ENCODE measurements around the gene ITPK1. TPM values are rescaled to one million over a fixed set of nuclear protein-coding genes. Genes with fewer than 3 reads are reported as not detected.

The ITPK1 gene
- total and polyA plus RNA-seq, 2 experiments from 2014 or later: 18.7 to 35.0 TPM

DNA sequence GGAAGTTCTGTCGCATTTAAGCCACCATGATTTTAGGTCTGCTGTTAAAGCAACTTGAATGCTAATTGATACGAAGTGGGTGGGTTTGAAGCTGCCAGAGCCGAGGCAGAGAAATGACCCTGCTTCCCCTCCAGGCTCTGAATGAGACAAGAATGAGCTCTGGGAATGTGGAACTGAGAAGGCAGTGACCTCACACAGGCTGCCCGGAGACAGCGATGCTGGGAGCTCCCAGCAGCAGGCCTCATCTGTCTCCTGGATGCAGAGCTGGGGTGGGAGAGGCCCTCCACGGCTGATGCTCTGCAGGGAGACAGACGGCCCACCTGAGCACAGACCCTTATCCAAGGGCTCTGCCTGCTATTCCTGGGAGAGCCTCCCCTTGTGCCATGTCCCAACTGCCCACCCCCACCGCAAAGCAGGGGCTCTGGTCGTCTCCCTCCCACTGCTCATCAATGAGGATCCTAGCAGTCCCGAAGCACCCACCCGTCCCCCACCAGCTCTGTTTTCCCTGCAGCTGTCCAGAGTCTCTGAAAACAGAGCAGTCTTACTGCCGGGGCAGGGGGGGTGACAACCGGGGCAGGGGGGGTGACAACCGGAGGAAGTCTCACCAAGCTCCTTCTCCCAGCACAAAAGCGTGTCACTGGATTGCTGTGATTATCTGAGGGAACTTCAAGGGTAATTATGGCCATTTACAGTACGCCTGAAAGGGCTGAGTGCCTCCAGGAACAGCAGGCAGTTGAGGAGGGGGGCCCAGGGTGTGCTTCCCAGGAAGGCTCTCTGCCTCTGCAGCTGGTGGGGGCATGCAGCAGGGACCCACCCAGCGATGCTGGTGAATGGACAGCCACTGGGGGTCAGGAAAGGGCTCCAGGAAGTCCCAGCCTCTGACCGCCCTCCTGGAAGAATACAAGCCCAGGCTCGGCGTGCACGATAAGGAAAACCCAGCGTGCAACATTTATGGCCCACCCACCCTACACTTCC lies 125.0 kb downstream of the ITPK1 start:
- Histone ChIP-seq H2AFZ (no peak overlapping the region), H3K9me2 (ENCODE audit: insufficient read depth) (no peaks in the 10 kb centered on the region), H3K9ac (no peak overlapping the region), H3F3A (ENCODE audit: insufficient read depth) (0 out of 2 replicates have a peak, but pooled peaks cover 3% of the 10 kb centered on the region), H3K27me3 (replicated peaks; ENCODE audit: insufficient read depth) (no peaks in the 10 kb centered on the region), H3K36me3 (ENCODE audit: low read depth) (no peaks in the 10 kb centered on the region), H3K4me1 (ENCODE audit: insufficient read depth) (peaks cover 11% of the 10 kb centered on the region), H3K79me2 (ENCODE audit: insufficient read depth) (no peaks in the 10 kb centered on the region), H3K4me3 (no peak overlapping the region), H3K9me3 (ENCODE audit: low read depth) (no peaks in the 10 kb centered on the region), H4K20me1 (ENCODE audit: insufficient read depth) (no peaks in the 10 kb centered on the region), H3K27ac (no peak overlapping the region), H3K4me2 (ENCODE audit: unreplicated experiment) (no peak overlapping the region)
- DNase-seq: no peak
- 81 to 85% methylated on average over 20 to 22 of the region's 22 CpGs for WGBS, 2 experiments (ENCODE audit: low coverage in 1 of 2, low lambda C conversion rate in 2 of 2, missing lambda C conversion rate in 2 of 2)
- in situ Hi-C loops (cut with MboI): no loop called here
- TF ChIP-seq EZH2 (IDR thresholded peaks at IDR 0.05; ENCODE audit: insufficient read depth, poor library complexity, severe bottlenecking) (no peak), EZH2phosphoT487 (IDR thresholded peaks at IDR 0.05; ENCODE audit: insufficient read depth, low read depth) (no peak)

DNA sequence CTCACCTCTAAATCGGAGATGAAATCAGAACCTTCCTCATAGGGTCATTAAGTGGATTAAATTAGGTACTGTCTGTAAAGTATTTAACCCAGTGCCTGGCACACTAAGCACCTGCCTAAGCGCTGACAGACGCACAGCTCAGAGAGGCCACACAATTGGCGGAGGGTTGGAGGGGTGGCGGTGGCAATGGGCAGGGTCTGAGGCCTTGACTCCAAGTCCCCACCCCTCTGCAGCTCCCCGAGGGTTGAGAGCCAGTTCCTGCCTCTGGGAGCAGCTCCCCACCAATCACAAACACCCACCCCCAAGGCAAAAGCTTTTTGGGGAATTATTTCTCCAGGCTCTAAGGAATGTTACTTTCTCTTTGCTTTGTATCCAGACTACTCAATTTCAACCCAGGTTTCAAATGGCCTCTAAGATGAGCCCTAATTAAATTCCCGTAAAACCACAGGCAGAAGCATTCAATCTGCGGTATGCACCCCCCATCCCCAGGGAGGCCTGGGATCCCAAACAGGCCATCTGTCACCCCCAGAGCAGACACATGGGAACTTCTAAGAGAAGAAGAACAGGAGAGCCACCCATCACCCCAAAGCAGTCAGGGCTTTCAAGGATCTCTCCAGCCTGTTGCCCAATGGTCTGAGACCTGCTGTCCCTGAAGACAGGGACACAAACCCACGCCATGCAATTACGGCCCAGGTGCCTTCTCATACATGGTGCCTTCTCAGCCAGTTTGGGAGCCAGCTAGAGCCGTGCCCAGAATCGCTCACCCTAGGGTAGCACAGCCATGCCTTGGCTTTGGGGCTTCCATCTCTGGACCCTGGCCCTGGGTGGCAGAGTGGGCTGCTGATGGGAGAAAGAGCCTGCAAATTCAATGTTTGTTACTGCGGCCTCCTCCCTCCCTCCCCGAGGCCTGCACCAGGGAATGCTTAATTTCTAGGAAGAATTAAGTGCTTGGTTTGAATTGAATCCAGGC lies 126.7 kb downstream of the ITPK1 start:
- DNase-seq: no peak
- Histone ChIP-seq H3K27me3 (replicated peaks; ENCODE audit: insufficient read depth) (no peaks in the 10 kb centered on the region), H3K4me1 (ENCODE audit: insufficient read depth) (peaks cover 14% of the 10 kb centered on the region), H3K4me2 (ENCODE audit: unreplicated experiment) (no peak overlapping the region), H3K36me3 (ENCODE audit: low read depth) (no peaks in the 10 kb centered on the region), H3F3A (ENCODE audit: insufficient read depth) (0 out of 2 replicates have a peak, but pooled peaks cover 3% of the 10 kb centered on the region), H3K9ac (no peak overlapping the region), H3K9me3 (ENCODE audit: low read depth) (no peaks in the 10 kb centered on the region), H3K27ac (no peak overlapping the region), H3K9me2 (ENCODE audit: insufficient read depth) (no peaks in the 10 kb centered on the region), H3K4me3 (no peak overlapping the region), H4K20me1 (ENCODE audit: insufficient read depth) (no peaks in the 10 kb centered on the region), H2AFZ (no peak overlapping the region), H3K79me2 (ENCODE audit: insufficient read depth) (no peaks in the 10 kb centered on the region)
- WGBS, 2 experiments (ENCODE audit: low coverage in 1 of 2, low lambda C conversion rate in 2 of 2, missing lambda C conversion rate in 2 of 2): 92 to 95% methylated on average over 13 to 14 of the region's 14 CpGs
- in situ Hi-C loops (cut with MboI): no loop called here
- TF ChIP-seq EZH2 (IDR thresholded peaks at IDR 0.05; ENCODE audit: insufficient read depth, poor library complexity, severe bottlenecking) (no peak), EZH2phosphoT487 (IDR thresholded peaks at IDR 0.05; ENCODE audit: insufficient read depth, low read depth) (no peak)

DNA sequence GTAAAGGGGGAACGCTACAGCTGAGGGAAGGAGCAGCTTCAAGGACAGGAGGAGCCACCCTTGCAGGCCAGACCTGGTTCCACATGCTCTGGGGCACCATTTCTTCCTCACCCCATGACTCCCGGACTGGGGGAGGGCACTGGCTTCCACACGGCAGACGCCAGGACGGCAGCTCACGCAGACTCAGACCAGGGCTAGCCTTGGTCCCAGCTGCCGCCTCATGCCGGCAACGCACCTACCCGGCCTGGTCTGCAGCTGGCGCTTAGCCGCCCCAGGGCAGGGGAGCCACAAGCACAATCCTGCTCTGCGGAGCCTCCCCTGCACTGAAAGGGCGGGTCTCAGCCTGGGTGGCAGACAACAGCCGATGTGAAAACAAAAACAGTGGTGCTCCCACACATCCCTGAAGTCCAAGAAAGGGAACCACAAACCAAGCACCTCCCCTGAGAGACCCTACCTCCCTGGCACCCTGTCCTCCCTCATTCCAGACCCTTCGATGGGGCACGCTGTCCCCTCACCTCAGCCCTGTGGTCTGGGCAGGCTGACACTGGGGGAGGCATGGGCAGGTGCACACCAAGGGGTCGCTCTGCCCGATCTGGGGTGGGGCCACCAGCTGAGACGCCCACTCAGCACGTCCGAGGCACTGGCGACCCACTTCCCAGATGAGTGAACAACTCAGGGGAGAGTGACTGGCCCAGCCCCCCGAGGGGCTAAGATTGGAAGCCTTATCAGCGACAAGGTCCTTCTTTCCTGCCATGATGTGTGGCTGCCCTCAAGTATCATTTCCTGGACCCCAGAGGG lies 127.8 kb downstream of the ITPK1 start:
- no peak overlapping the region for H3K27ac ChIP-seq
- in situ Hi-C loops (cut with MboI): no loop called here

More for the DNA sequence above, 127.8 kb downstream of the ITPK1 start:
- H3K9me3 ChIP-seq (ENCODE audit: low read depth): no peaks in the 10 kb centered on the region
- 94 to 95% methylated on average over 24 to 25 of the region's 25 CpGs for WGBS, 2 experiments (ENCODE audit: low coverage in 1 of 2, low lambda C conversion rate in 2 of 2, missing lambda C conversion rate in 2 of 2)
- no peaks in the 10 kb centered on the region for H3K36me3 ChIP-seq (ENCODE audit: low read depth)
- H3K79me2 ChIP-seq (ENCODE audit: insufficient read depth): no peaks in the 10 kb centered on the region
- TF ChIP-seq EZH2 (IDR thresholded peaks at IDR 0.05; ENCODE audit: insufficient read depth, poor library complexity, severe bottlenecking) (no peak), EZH2phosphoT487 (IDR thresholded peaks at IDR 0.05; ENCODE audit: insufficient read depth, low read depth) (no peak)
- H3K4me1 ChIP-seq (ENCODE audit: insufficient read depth): peaks cover 14% of the 10 kb centered on the region
- no peak for DNase-seq
- no peaks in the 10 kb centered on the region for H4K20me1 ChIP-seq (ENCODE audit: insufficient read depth)
- H3K9me2 ChIP-seq (ENCODE audit: insufficient read depth): no peaks in the 10 kb centered on the region
- 0 out of 2 replicates have a peak, but pooled peaks cover 3% of the 10 kb centered on the region for H3F3A ChIP-seq (ENCODE audit: insufficient read depth)
- H3K4me3 ChIP-seq: no peak overlapping the region
- H3K4me2 ChIP-seq (ENCODE audit: unreplicated experiment): no peak overlapping the region
- H3K9ac ChIP-seq: no peak overlapping the region
- H3K27me3 ChIP-seq (replicated peaks; ENCODE audit: insufficient read depth): no peaks in the 10 kb centered on the region
- no peak overlapping the region for H2AFZ ChIP-seq

Measured in GM23248 (cell line).